ENCODE measurements around the gene DCC. TPM values are rescaled to one million over a fixed set of nuclear protein-coding genes. Genes with fewer than 3 reads are reported as not detected.
A peak's percentile ranks its signal among the peaks of the same experiment; 100 is the strongest.

The DCC gene
- total RNA-seq, 1 experiment from 2014 or later: 1.0 TPM

- no peak for DNase-seq (ENCODE audit: low spot score)
Observed at GRCh38 chr18:53080687-53081086, 740.7 kb downstream of the DCC start.

GRCh38 chr18:53093636-53094035 is 753.6 kb downstream of the DCC start:
- no peak for DNase-seq (ENCODE audit: low spot score)

GRCh38 chr18:53101536-53102105 is 761.6 kb downstream of the DCC start:
- DNase-seq (ENCODE audit: low spot score): no peak

- DNase-seq (ENCODE audit: low spot score): no peak
Observed at GRCh38 chr18:53114441-53114840, 774.4 kb downstream of the DCC start.

GRCh38 chr18:53115876-53116585 is 776.0 kb downstream of the DCC start:
- peak; percentile 8 for DNase-seq (ENCODE audit: low spot score)

GRCh38 chr18:53117851-53118250 is 777.9 kb downstream of the DCC start:
- DNase-seq (ENCODE audit: low spot score): no peak

- DNase-seq (ENCODE audit: low spot score): no peak
Observed at GRCh38 chr18:53126210-53126609, 786.2 kb downstream of the DCC start.

GRCh38 chr18:53131001-53131400 is 791.0 kb downstream of the DCC start:
- DNase-seq (ENCODE audit: low spot score): no peak

- DNase-seq (ENCODE audit: low spot score): no peak
Observed at GRCh38 chr18:53134711-53135110, 794.7 kb downstream of the DCC start.

- DNase-seq (ENCODE audit: low spot score): no peak
Observed at GRCh38 chr18:53135654-53136053, 795.7 kb downstream of the DCC start.

GRCh38 chr18:53139746-53140500 is 799.9 kb downstream of the DCC start:
- no peak for DNase-seq (ENCODE audit: low spot score)

GRCh38 chr18:53142005-53142404 is 802.0 kb downstream of the DCC start:
- no peak for DNase-seq (ENCODE audit: low spot score)

- no peak for DNase-seq (ENCODE audit: low spot score)
Observed at GRCh38 chr18:53147472-53147871, 807.5 kb downstream of the DCC start.

GRCh38 chr18:53148123-53148522 is 808.1 kb downstream of the DCC start:
- DNase-seq (ENCODE audit: low spot score): no peak

GRCh38 chr18:53152476-53152875 is 812.5 kb downstream of the DCC start:
- no peak for DNase-seq (ENCODE audit: low spot score)

- DNase-seq (ENCODE audit: low spot score): peak; percentile 22
Observed at GRCh38 chr18:53153281-53153680, 813.3 kb downstream of the DCC start.

GRCh38 chr18:53153800-53154199 is 813.8 kb downstream of the DCC start:
- no peak for DNase-seq (ENCODE audit: low spot score)

GRCh38 chr18:53165770-53166169 is 825.8 kb downstream of the DCC start:
- DNase-seq (ENCODE audit: low spot score): no peak

- DNase-seq (ENCODE audit: low spot score): no peak
Observed at GRCh38 chr18:53169346-53169745, 829.3 kb downstream of the DCC start.

- peak; percentile 3 for DNase-seq (ENCODE audit: low spot score)
Observed at GRCh38 chr18:53191634-53192033, 851.6 kb downstream of the DCC start.

- DNase-seq (ENCODE audit: low spot score): no peak
Observed at GRCh38 chr18:53193870-53194269, 853.9 kb downstream of the DCC start.

- no peak for DNase-seq (ENCODE audit: low spot score)
Observed at GRCh38 chr18:53219853-53220252, 879.9 kb downstream of the DCC start.

All from H4 (cell line).